ENCODE results near the gene GNMT. TPM values are rescaled to one million over a fixed set of nuclear protein-coding genes. Genes with fewer than 3 reads are reported as not detected.

GNMT gene
- total and polyA plus RNA-seq, 9 of the 15 experiments (the other 6 are each of a cell fraction or from before 2014, with no cell fraction given), result 0.11 to 0.29 (median 0.15) TPM; not detected in 6

GRCh38 chr6:42970871-42971612 is 10.5 kb downstream of the GNMT start (continued):
- TF ChIP-seq MAFF (IDR thresholded peaks at IDR 0.05; ENCODE audit: low read length), result peak; percentile 86
- peak; percentile 97 for TF ChIP-seq DPF2 (IDR thresholded peaks at IDR 0.05)
- TF ChIP-seq ZBTB43 (CRISPR knock-in tag; IDR thresholded peaks at IDR 0.05), result no peak
- no peak for TF ChIP-seq ZBED1 (IDR thresholded peaks at IDR 0.05)
- no peak for TF ChIP-seq ZNF347 (CRISPR knock-in tag; IDR thresholded peaks at IDR 0.05; ENCODE audit: low read depth)
- TF ChIP-seq ELF4 (CRISPR knock-in tag; IDR thresholded peaks at IDR 0.05), result no peak
- TF ChIP-seq FOS (IDR thresholded peaks at IDR 0.05; ENCODE audit: extremely low read depth, insufficient read length), result peak; percentile 77
- peak; percentile 67; the same call in 1 of the 2 replicates for TF ChIP-seq BACH1 (tag; IDR thresholded peaks at IDR 0.05)

GRCh38 chr6:42971746-42972327 is 11.3 kb downstream of the GNMT start:
- ChIA-PET CTCF (ENCODE audit: low intra/inter-chr PET ratio) (no interaction called here), POLR2A (interaction anchor here (0.6 to 1.2 kb wide), 12 partner anchors 8 to 125 kb away, joined by 3 to 6 read pairs (median 3); partner anchors contain the start of genes CUL7 and PPP2R5D)
- H3K36me3 ChIP-seq (ENCODE audit: control insufficient read depth, insufficient read depth, low read length), result peaks cover 55% of the 10 kb centered on the region
- peak overlapping the region; percentile 74 for H3K27ac ChIP-seq (ENCODE audit: extremely low read depth, low read depth, low read length)
- WGBS (ENCODE audit: insufficient coverage, low coverage, missing lambda C conversion rate), result 51% methylated on average over 3 of the region's 3 CpGs
- H3K27me3 ChIP-seq (ENCODE audit: control insufficient read depth in 2 of 2, insufficient read depth in 2 of 2, low read length in 2 of 2), result no peaks in the 10 kb centered on the region
- H3K9me1 ChIP-seq (ENCODE audit: control insufficient read depth, insufficient read depth, low read length), result no peaks in the 10 kb centered on the region
- no peak overlapping the region for H3K4me2 ChIP-seq (ENCODE audit: insufficient read depth, low read length)
- FAIRE-seq, result no peak
- in situ Hi-C loops (cut with MboI), result no loop called here
- DNase-seq (ENCODE audit: extremely low read depth in 1 of 4, low spot score in 3 of 4), result no peak
- H2AFZ ChIP-seq (ENCODE audit: low read depth, low read length), result peak overlapping the region; percentile 52
- peak overlapping the region; percentile 10 to 33; a peak in 2 of 4 replicates for H3K9ac ChIP-seq (ENCODE audit: insufficient read depth in 1 of 2, low read depth in 2 of 2, low read length in 2 of 2)
- no TSS peak for BruUV-seq (replicated peaks)
- peaks cover 19% of the 10 kb centered on the region for H3K79me2 ChIP-seq (ENCODE audit: control insufficient read depth, insufficient read depth, low read length)
- H3K9me3 ChIP-seq (replicated peaks; ENCODE audit: control insufficient read depth, insufficient read depth, low read depth, low read length), result no peaks in the 10 kb centered on the region
- no peaks in the 10 kb centered on the region for H4K20me1 ChIP-seq (replicated peaks; ENCODE audit: control insufficient read depth, insufficient read depth, low read length)
- no peak overlapping the region for H3K4me3 ChIP-seq
- ATAC-seq, result no peak
- TF ChIP-seq CTBP1 (IDR thresholded peaks at IDR 0.05; ENCODE audit: borderline replicate concordance) (no peak), ZNF347 (CRISPR knock-in tag; IDR thresholded peaks at IDR 0.05; ENCODE audit: low read depth) (no peak), ZNF174 (CRISPR knock-in tag; IDR thresholded peaks at IDR 0.05) (no peak), ZNF764 (CRISPR knock-in tag; IDR thresholded peaks at IDR 0.05; ENCODE audit: low read depth) (no peak), ELF1 (tag; IDR thresholded peaks at IDR 0.05) (no peak), MBD2 (IDR thresholded peaks at IDR 0.05; ENCODE audit: borderline replicate concordance, low read depth) (0 out of 2 replicates have a peak, but pooled peaks have one; percentile 16), FOXA1 (IDR thresholded peaks at IDR 0.05; ENCODE audit: borderline replicate concordance) (no peak)
- TF ChIP-seq, protein P1, sequence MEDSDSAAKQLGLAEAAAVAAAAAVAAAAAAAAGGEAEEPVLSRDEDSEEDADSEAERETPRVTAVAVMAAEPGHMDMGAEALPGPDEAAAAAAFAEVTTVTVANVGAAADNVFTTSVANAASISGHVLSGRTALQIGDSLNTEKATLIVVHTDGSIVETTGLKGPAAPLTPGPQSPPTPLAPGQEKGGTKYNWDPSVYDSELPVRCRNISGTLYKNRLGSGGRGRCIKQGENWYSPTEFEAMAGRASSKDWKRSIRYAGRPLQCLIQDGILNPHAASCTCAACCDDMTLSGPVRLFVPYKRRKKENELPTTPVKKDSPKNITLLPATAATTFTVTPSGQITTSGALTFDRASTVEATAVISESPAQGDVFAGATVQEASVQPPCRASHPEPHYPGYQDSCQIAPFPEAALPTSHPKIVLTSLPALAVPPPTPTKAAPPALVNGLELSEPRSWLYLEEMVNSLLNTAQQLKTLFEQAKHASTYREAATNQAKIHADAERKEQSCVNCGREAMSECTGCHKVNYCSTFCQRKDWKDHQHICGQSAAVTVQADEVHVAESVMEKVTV (CRISPR knock-in tag; IDR thresholded peaks at IDR 0.05), result no peak
- peaks cover 14 to 36% of the 10 kb centered on the region in 2 experiments for H3K4me1 ChIP-seq (replicated peaks in 1 of 2; ENCODE audit: control insufficient read depth in 2 of 2, insufficient read depth in 2 of 2, low read length in 2 of 2)
- intact Hi-C loops (cut with micrococcal nuclease), result no loop called here

Data from K562 (cell line).